ENCODE measurements around the gene FYB1.

DNA sequence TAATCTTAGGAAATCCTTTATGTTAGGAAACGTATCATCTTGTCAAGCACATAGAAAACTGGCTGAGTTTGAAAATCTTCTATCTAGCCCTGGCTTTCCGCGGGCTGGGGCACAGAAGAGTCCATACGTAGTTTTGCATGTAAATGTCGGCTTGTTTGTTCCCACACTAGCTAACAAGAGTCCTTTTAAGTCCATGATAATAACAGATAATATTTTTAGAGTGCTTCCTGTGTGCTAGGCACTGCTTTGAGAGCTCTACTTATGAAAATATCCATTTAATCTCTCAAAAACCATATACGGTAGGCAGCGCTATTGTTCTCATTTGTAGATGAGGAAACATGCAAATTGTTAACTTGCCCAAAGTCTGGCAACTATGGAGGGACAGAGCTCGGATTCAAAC, 40.5 kb downstream of the FYB1 start:
- TF ChIP-seq, protein P1, sequence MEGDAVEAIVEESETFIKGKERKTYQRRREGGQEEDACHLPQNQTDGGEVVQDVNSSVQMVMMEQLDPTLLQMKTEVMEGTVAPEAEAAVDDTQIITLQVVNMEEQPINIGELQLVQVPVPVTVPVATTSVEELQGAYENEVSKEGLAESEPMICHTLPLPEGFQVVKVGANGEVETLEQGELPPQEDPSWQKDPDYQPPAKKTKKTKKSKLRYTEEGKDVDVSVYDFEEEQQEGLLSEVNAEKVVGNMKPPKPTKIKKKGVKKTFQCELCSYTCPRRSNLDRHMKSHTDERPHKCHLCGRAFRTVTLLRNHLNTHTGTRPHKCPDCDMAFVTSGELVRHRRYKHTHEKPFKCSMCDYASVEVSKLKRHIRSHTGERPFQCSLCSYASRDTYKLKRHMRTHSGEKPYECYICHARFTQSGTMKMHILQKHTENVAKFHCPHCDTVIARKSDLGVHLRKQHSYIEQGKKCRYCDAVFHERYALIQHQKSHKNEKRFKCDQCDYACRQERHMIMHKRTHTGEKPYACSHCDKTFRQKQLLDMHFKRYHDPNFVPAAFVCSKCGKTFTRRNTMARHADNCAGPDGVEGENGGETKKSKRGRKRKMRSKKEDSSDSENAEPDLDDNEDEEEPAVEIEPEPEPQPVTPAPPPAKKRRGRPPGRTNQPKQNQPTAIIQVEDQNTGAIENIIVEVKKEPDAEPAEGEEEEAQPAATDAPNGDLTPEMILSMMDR (IDR thresholded peaks at IDR 0.05; ENCODE audit: insufficient read depth, low read depth, low read length): no peak
- TF ChIP-seq EZH2 (IDR thresholded peaks at IDR 0.05; ENCODE audit: insufficient read depth, low read length): no peak
